Osteocyte (in vitro differentiated cells): ENCODE results near the gene CNP. TPM values are rescaled to one million over a fixed set of nuclear protein-coding genes. Genes with fewer than 3 reads are reported as not detected.

ENCODE experiments used
- DNase-seq: peaks from one replicate; pipeline ENCODE4 v3.0.0; 2021; ENCODE audit warnings: mixed read lengths; ENCODE audit not compliant: unreplicated experiment; ENCODE audit errors: extremely low spot score
- H3K27ac Mint-ChIP-seq: one replicate; pipeline ENCODE4 v1.8.0; 2021; ENCODE audit warnings: mild to moderate bottlenecking, mixed read lengths; ENCODE audit not compliant: unreplicated experiment
- H3K27me3 Mint-ChIP-seq: one replicate; pipeline ENCODE4 v1.8.0; 2021; ENCODE audit warnings: mixed read lengths; ENCODE audit not compliant: unreplicated experiment
- H3K36me3 Mint-ChIP-seq: one replicate; pipeline ENCODE4 v1.8.0; 2021; ENCODE audit warnings: mixed read lengths; ENCODE audit not compliant: unreplicated experiment
- H3K4me1 Mint-ChIP-seq: one replicate; pipeline ENCODE4 v1.8.0; 2021; ENCODE audit warnings: mixed read lengths; ENCODE audit not compliant: unreplicated experiment
- H3K4me3 Mint-ChIP-seq: one replicate; pipeline ENCODE4 v1.8.0; 2021; ENCODE audit warnings: mild to moderate bottlenecking, moderate library complexity, mixed read lengths; ENCODE audit not compliant: unreplicated experiment
- H3K9me3 Mint-ChIP-seq: one replicate; pipeline ENCODE4 v1.8.0; 2021; ENCODE audit warnings: mixed read lengths; ENCODE audit not compliant: unreplicated experiment
- total RNA-seq: library from RNA; stranded (reverse); gene quantifications from 2 replicates; pipeline ENCODE4 v1.2.1, GENCODE V29; 2021
- TF ChIP-seq, protein P1 (sequence below): fragments of 200-600 bp; sonication (generic); IDR thresholded peaks from 2 replicates; pipeline ENCODE4 v1.5.0; 2021; ENCODE audit warnings: antibody characterized with exemption, mild to moderate bottlenecking, moderate library complexity

CNP gene
- total RNA-seq, 1 donor from 2014 or later: 108 TPM

DNA sequence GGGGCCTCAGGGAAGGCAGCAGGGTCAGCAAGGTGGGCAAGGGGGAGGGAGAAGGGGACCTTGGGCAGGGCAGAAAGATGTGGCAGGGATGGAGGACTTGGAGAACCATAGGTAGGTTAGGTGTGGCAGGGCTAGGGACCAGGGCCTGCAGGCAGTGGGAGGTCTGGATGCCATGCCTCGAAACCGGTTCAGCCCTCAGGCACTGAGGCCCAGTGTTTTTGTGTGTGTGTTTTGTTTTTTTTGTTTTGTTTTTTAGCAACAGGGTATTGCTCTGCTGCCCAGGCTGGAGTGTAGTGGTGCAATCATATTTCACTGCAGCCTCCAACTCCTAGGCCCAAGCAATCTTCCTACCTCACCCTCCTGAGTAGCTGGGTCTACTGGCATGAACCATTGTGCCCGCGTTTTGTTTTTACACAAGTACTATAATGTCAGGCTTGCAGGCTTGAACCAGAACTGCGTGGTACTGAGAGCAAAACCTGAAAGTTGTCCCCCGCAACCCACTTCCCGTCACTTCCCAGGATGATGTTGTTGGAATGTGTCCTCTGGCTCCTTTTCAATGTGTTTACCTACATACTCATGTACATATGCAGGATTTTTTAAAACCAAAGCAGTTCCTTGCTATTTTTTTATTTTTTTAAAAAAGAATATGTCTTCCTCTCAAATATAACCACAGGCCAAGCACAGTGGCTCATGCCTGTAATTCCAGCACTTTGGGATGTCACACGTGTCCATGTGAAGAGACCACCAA, 23.8 kb upstream of the CNP start:
- no peak for DNase-seq
- H3K27me3 Mint-ChIP-seq: no peaks in the 10 kb centered on the region
- H3K36me3 Mint-ChIP-seq: no peaks in the 10 kb centered on the region
- no peaks in the 10 kb centered on the region for H3K9me3 Mint-ChIP-seq
- TF ChIP-seq, protein P1, sequence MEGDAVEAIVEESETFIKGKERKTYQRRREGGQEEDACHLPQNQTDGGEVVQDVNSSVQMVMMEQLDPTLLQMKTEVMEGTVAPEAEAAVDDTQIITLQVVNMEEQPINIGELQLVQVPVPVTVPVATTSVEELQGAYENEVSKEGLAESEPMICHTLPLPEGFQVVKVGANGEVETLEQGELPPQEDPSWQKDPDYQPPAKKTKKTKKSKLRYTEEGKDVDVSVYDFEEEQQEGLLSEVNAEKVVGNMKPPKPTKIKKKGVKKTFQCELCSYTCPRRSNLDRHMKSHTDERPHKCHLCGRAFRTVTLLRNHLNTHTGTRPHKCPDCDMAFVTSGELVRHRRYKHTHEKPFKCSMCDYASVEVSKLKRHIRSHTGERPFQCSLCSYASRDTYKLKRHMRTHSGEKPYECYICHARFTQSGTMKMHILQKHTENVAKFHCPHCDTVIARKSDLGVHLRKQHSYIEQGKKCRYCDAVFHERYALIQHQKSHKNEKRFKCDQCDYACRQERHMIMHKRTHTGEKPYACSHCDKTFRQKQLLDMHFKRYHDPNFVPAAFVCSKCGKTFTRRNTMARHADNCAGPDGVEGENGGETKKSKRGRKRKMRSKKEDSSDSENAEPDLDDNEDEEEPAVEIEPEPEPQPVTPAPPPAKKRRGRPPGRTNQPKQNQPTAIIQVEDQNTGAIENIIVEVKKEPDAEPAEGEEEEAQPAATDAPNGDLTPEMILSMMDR: no peak
- H3K4me1 Mint-ChIP-seq: no peaks in the 10 kb centered on the region
- H3K27ac Mint-ChIP-seq: no peak overlapping the region
- H3K4me3 Mint-ChIP-seq: no peak overlapping the region

DNA sequence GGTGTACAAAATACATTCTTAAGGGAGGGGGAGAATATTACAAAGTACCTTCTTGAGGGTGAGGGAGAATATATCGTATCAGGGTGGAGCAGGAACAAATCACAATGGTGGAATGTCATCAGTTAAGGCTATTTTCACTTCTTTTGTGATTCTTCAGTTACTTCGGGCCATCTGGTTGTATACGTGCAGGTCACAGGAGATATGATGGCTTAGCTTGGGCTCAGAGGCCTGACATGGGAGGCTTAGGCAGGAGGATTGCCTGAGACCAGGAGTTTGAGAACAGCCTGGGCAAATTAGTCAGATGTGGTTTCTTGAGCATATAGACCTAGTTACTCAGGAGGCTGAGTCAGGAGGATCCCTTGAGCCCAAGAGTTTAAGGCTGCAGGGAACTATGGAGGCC, 23.1 kb upstream of the CNP start:
- Mint-ChIP-seq H3K27ac (no peak overlapping the region), H3K36me3 (no peaks in the 10 kb centered on the region), H3K27me3 (no peaks in the 10 kb centered on the region), H3K9me3 (no peaks in the 10 kb centered on the region), H3K4me1 (no peaks in the 10 kb centered on the region), H3K4me3 (no peak overlapping the region)
- TF ChIP-seq, protein P1: no peak
- no peak for DNase-seq

GRCh38 chr17:41944943-41945342, 21.7 kb upstream of the CNP start:
- DNase-seq: no peak
- no peaks in the 10 kb centered on the region for H3K36me3 Mint-ChIP-seq
- no peaks in the 10 kb centered on the region for H3K27me3 Mint-ChIP-seq

DNA sequence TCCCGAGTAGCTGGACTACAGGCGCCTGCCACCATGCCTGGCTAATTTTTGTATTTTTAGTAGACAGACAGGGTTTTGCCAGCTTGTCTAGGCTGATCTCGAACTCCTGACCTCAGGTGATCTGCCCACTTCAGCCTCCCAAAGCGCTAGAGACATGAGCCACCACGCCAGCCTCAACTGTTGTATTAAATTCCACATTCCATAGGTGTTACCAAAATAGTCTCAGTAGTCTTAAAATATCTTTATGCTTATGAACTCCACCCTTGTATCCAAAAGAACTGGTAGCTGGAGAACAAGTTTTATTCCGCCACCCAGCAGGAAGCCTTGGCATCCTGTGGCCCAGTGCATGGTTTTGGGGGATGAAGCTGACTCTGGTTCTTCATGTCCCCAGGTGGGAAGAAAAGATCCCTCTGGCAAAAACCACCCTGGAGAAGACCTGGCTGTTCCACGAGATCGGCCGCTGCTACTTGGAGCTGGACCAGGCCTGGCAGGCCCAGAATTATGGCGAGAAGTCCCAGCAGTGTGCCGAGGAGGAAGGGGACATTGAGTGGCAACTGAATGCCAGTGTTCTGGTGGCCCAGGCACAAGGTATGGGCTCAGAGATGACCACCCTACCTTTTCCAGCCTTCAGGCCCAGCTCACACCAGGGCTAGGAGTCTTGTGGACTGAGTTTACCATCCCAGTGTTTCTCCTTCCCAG, 17.7 kb upstream of the CNP start:
- Mint-ChIP-seq H3K36me3 (no peaks in the 10 kb centered on the region), H3K27ac (no peak overlapping the region), H3K9me3 (no peaks in the 10 kb centered on the region), H3K4me1 (no peaks in the 10 kb centered on the region), H3K27me3 (no peaks in the 10 kb centered on the region), H3K4me3 (no peak overlapping the region)
- DNase-seq: no peak
- TF ChIP-seq, protein P1: no peak

More at GRCh38 chr17:41944943-41945342, 21.7 kb upstream of the CNP start:
- Mint-ChIP-seq H3K9me3 (no peaks in the 10 kb centered on the region), H3K27ac (no peak overlapping the region), H3K4me3 (no peak overlapping the region), H3K4me1 (no peaks in the 10 kb centered on the region)
- TF ChIP-seq, protein P1: no peak

DNA sequence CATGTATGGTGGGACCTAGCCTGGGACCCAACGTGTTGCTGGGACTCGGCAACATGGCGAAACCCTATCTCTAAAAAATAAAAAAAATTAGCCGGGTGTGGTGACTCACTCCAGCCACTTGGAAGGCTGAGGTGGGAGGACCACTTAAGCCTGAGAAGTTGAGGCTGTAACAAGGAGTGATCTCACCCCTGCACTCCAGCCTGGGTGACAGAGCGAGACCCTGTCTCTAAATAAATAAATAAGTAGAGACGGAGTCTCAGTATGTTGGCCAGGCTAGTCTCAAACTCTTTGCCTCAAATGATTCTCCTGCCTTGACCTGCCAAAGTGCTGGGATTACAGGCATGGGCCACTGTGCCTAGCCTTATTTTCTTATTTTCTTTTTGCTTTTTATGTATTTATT, 10.1 kb upstream of the CNP start:
- DNase-seq: no peak
- TF ChIP-seq, protein P1: no peak
- Mint-ChIP-seq H3K27me3 (no peaks in the 10 kb centered on the region), H3K4me3 (no peak overlapping the region), H3K9me3 (no peaks in the 10 kb centered on the region), H3K27ac (no peak overlapping the region), H3K4me1 (peaks cover 23% of the 10 kb centered on the region), H3K36me3 (no peaks in the 10 kb centered on the region)
